K562 (cell line): ENCODE results near the gene SLC9A1. TPM values are rescaled to one million over a fixed set of nuclear protein-coding genes. Genes with fewer than 3 reads are reported as not detected.

Experiments used
- ARID3B ChIP-seq: fragments of 250-450 bp; sonication (Bioruptor Pico); IDR thresholded peaks from 2 replicates; pipeline ENCODE4 v1.4.0; 2020; ENCODE audit warnings: borderline replicate concordance
- BCLAF1 ChIP-seq, 2 experiments: fragments of 450-650 bp in 1 of 2; IDR thresholded peaks; 2 replicates each; pipeline ENCODE4 v1.6.1; 2011 to 2017; ENCODE audit warnings: low read depth in 2 of 2, antibody characterized with exemption in 1 of 2, borderline replicate concordance in 1 of 2, low read length in 1 of 2, mild to moderate bottlenecking in 1 of 2, mixed read lengths in 1 of 2; ENCODE audit not compliant: control insufficient read depth in 1 of 2
- CREM ChIP-seq: IDR thresholded peaks from 2 replicates; pipeline ENCODE4 v1.6.1; 2014; ENCODE audit warnings: antibody characterized with exemption, low read depth
- DDX20 ChIP-seq: fragments of 450-650 bp; IDR thresholded peaks from 2 replicates; pipeline ENCODE4 v1.6.1; 2016; ENCODE audit warnings: missing genetic modification characterization, low read depth, mild to moderate bottlenecking, missing compliant biosample characterization, moderate library complexity
- DPF2 ChIP-seq: fragments of 450-650 bp; IDR thresholded peaks from 2 replicates; pipeline ENCODE4 v1.6.1; 2016
- ESRRA ChIP-seq: fragments of 450-650 bp; IDR thresholded peaks from 2 replicates; pipeline ENCODE4 v1.6.1; 2014; ENCODE audit warnings: low read depth, mild to moderate bottlenecking, moderate library complexity, borderline replicate concordance
- ID3 ChIP-seq, 2 experiments: fragments of 250-450 bp in 1 of 2; fragments of 450-650 bp in 1 of 2; sonication (Bioruptor Pico) in 1 of 2; IDR thresholded peaks; 2 replicates each; pipeline versions ENCODE4 v1.6.1 to v1.8.0; 2016 to 2021; ENCODE audit warnings: mild to moderate bottlenecking in 2 of 2, moderate library complexity in 2 of 2, missing compliant biosample characterization in 1 of 2, missing genetic modification characterization in 1 of 2
- IRF2 ChIP-seq: sonication (generic); formaldehyde crosslinking; IDR thresholded peaks from 2 replicates; pipeline ENCODE4 v1.8.1; 2022; ENCODE audit warnings: mild to moderate bottlenecking, missing genetic modification reagents
- MEF2A ChIP-seq: IDR thresholded peaks from 2 replicates; pipeline ENCODE4 v1.6.1; 2011; ENCODE audit warnings: low read depth, mild to moderate bottlenecking, low read length, moderate library complexity; ENCODE audit not compliant: control insufficient read depth
- NR2C1 ChIP-seq, 2 experiments: fragments of 450-650 bp; IDR thresholded peaks; 2 replicates each; pipeline ENCODE4 v1.6.1; 2017; ENCODE audit warnings: mild to moderate bottlenecking in 2 of 2, antibody characterized with exemption in 1 of 2, inconsistent platforms in 1 of 2, missing compliant biosample characterization in 1 of 2, missing genetic modification characterization in 1 of 2
- PCBP2 ChIP-seq: fragments of 200-400 bp; formaldehyde crosslinking; IDR thresholded peaks from 2 replicates; pipeline ENCODE4 v1.6.1; 2018; ENCODE audit warnings: low read length, low read depth, mild to moderate bottlenecking, moderate library complexity; ENCODE audit not compliant: poor library complexity, severe bottlenecking
- RBM39 ChIP-seq: fragments of 200-400 bp; formaldehyde crosslinking; optimal IDR thresholded peaks from 2 replicates; pipeline ENCODE3; 2018; ENCODE audit warnings: low read depth, low read length
- RNF219 ChIP-seq: fragments of 250-450 bp; sonication (Bioruptor Pico); IDR thresholded peaks from 2 replicates; pipeline ENCODE4 v1.5.0; 2022; ENCODE audit warnings: mild to moderate bottlenecking
- VEZF1 ChIP-seq: fragments of 200-800 bp; sonication (Bioruptor generic); IDR thresholded peaks from 2 replicates; pipeline ENCODE4 v1.6.1; 2017; ENCODE audit warnings: missing genetic modification characterization, missing compliant biosample characterization
- YBX1 ChIP-seq: fragments of 450-650 bp; IDR thresholded peaks from 2 replicates; pipeline ENCODE4 v1.7.1; 2016; ENCODE audit warnings: mild to moderate bottlenecking
- ZC3H11A ChIP-seq: IDR thresholded peaks from 2 replicates; pipeline ENCODE4 v1.6.1; 2012; ENCODE audit warnings: low read depth, low read length, improper control_type of control experiment
- ZNF197 ChIP-seq: fragments of 200-800 bp; sonication (Bioruptor generic); IDR thresholded peaks from 2 replicates; pipeline ENCODE4 v1.6.1; 2016; ENCODE audit warnings: low read depth, missing genetic modification characterization, missing compliant biosample characterization
- ZNF561 ChIP-seq: fragments of 450-650 bp; formaldehyde crosslinking; conservative IDR thresholded peaks from 2 replicates; pipeline ENCODE4 v1.4.0; 2020; ENCODE audit warnings: mild to moderate bottlenecking, moderate library complexity
- ZNF766 ChIP-seq: fragments of 200-800 bp; sonication (Bioruptor generic); conservative IDR thresholded peaks from 2 replicates; pipeline ENCODE4 v1.6.1; 2016; ENCODE audit warnings: missing genetic modification characterization, missing compliant biosample characterization
- polyA plus RNA-seq, 8 experiments: library from polyadenylated mRNA; depleted of rRNA in 4 of 8; stranded (reverse) in 5 of 8; unstranded in 3 of 8; fragments of >200 nt; fragmentation: Nextera tagmentation in 2 of 8; fragmentation: Illumina TruSeq in 1 of 8; extraction: Ambion mirVana in 2 of 8; extraction: Trizol in 1 of 8; gene quantifications; 2 replicates each; pipeline versions ENCODE4 v1.2.1 to v1.2.3, GENCODE V29; 2011 to 2014; ENCODE audit warnings: inconsistent platforms in 1 of 8, missing spikeins in 1 of 8
- total RNA-seq, 7 experiments: library from RNA; depleted of rRNA in 6 of 7; stranded (reverse); fragments of >200 nt in 6 of 7; fragmentation: Illumina TruSeq in 2 of 7; extraction: Trizol in 2 of 7; gene quantifications; 2 replicates each; pipeline versions ENCODE4 v1.2.1 to v1.2.3, GENCODE V29; 2011 to 2021; ENCODE audit warnings: low replicate concordance in 1 of 7

The SLC9A1 gene
- total and polyA plus RNA-seq, 9 of the 15 experiments (the other 6 are each of a cell fraction or from before 2014, with no cell fraction given), result 0.59 to 14.4 (median 2.0) TPM

- TF ChIP-seq NR2C1 (IDR thresholded peaks at IDR 0.05), result no peak
- no peak for TF ChIP-seq NR2C1 (tag; IDR thresholded peaks at IDR 0.05)
- TF ChIP-seq IRF2 (CRISPR knock-in tag), result no peak
- TF ChIP-seq ZC3H11A, result no peak
- 0 out of 2 replicates have a peak, but pooled peaks have one; percentile 27 for TF ChIP-seq CREM
- no peak for TF ChIP-seq RBM39
- peak; percentile 99 for TF ChIP-seq ESRRA
- TF ChIP-seq BCLAF1 (IDR thresholded peaks at IDR 0.05; ENCODE audit: borderline replicate concordance in 1 of 2, control insufficient read depth in 1 of 2, low read depth in 2 of 2, low read length in 1 of 2), result no peak
- no peak for TF ChIP-seq ZNF561
- 0 out of 2 replicates have a peak, but pooled peaks have one; percentile 42 for TF ChIP-seq MEF2A
- no peak for TF ChIP-seq DDX20 (tag)
- no peak for TF ChIP-seq ARID3B (CRISPR knock-in tag)
- TF ChIP-seq VEZF1 (CRISPR knock-in tag), result peak; percentile 91
- TF ChIP-seq YBX1, result no peak
- TF ChIP-seq ID3 (CRISPR knock-in tag; IDR thresholded peaks at IDR 0.05), result no peak
- no peak for TF ChIP-seq ID3 (tag; IDR thresholded peaks at IDR 0.05)
- 0 out of 2 replicates have a peak, but pooled peaks have one; percentile 15 for TF ChIP-seq ZNF766 (CRISPR knock-in tag)
- no peak for TF ChIP-seq ZNF197 (CRISPR knock-in tag)
- TF ChIP-seq PCBP2, result no peak
- no peak for TF ChIP-seq RNF219
- TF ChIP-seq DPF2, result peak; percentile 91
Measured at GRCh38 chr1:27157194-27157593, 2.3 kb upstream of the SLC9A1 start (continued).
